GM12878 (cell line): ENCODE data around the gene NOC2L. TPM values are rescaled to one million over a fixed set of nuclear protein-coding genes. Genes with fewer than 3 reads are reported as not detected.
A peak's percentile ranks its signal among the peaks of the same experiment; 100 is the strongest.

Experiments
- BCL11A ChIP-seq: IDR thresholded peaks from 2 replicates; pipeline ENCODE4 v1.6.1; 2011; ENCODE audit warnings: low read depth, low read length
- CHD1 ChIP-seq: IDR thresholded peaks from 2 replicates; pipeline ENCODE4 v1.6.1; 2012; ENCODE audit warnings: low read depth, low read length, improper control_type of control experiment
- CHD4 ChIP-seq: fragments of 200-600 bp; sonication (generic); IDR thresholded peaks from 2 replicates; pipeline ENCODE4 v1.6.1; 2016; ENCODE audit warnings: mild to moderate bottlenecking
- EGR1 ChIP-seq, 2 experiments: IDR thresholded peaks; 1 replicate in 1 of 2; 2 replicates in 1 of 2; pipeline ENCODE4 v1.6.1; 2011 to 2012; ENCODE audit warnings: low read depth in 2 of 2, low read length in 2 of 2, borderline replicate concordance in 1 of 2, mild to moderate bottlenecking in 1 of 2, moderate library complexity in 1 of 2
- ETV6 ChIP-seq, 2 experiments: fragments of 450-650 bp in 1 of 2; IDR thresholded peaks in 1 of 2; conservative IDR thresholded peaks in 1 of 2; 2 replicates each; pipeline ENCODE4 v1.6.1; 2014; ENCODE audit warnings: antibody characterized with exemption in 1 of 2, borderline replicate concordance in 1 of 2, low read depth in 1 of 2, mild to moderate bottlenecking in 1 of 2, moderate library complexity in 1 of 2
- GATAD2B ChIP-seq: fragments of 450-650 bp; conservative IDR thresholded peaks from 2 replicates; pipeline ENCODE4 v1.6.1; 2017; ENCODE audit warnings: low read depth, mild to moderate bottlenecking, moderate library complexity
- HDGF ChIP-seq: fragments of 450-650 bp; IDR thresholded peaks from 2 replicates; pipeline ENCODE4 v1.6.1; 2016; ENCODE audit warnings: antibody characterized with exemption
- IKZF1 ChIP-seq: fragments of 450-650 bp; conservative IDR thresholded peaks from 2 replicates; pipeline ENCODE4 v1.6.1; 2017; ENCODE audit warnings: antibody characterized with exemption, mild to moderate bottlenecking
- NFYA ChIP-seq: IDR thresholded peaks from 2 replicates; pipeline ENCODE4 v1.6.1; 2011; ENCODE audit warnings: low read depth, mild to moderate bottlenecking, low read length, improper control_type of control experiment, borderline replicate concordance
- RB1 ChIP-seq: fragments of 450-650 bp; formaldehyde crosslinking; IDR thresholded peaks from 2 replicates; pipeline ENCODE4 v1.6.1; 2017; ENCODE audit warnings: mild to moderate bottlenecking, borderline replicate concordance
- SIX5 ChIP-seq: IDR thresholded peaks from 2 replicates; pipeline ENCODE4 v1.6.1; 2011; ENCODE audit warnings: mild to moderate bottlenecking, low read depth, low read length, moderate library complexity; ENCODE audit not compliant: severe bottlenecking
- SMC3 ChIP-seq: IDR thresholded peaks from 2 replicates; pipeline ENCODE4 v1.6.1; 2011; ENCODE audit warnings: low read length, improper control_type of control experiment, borderline replicate concordance
- TBL1XR1 ChIP-seq: IDR thresholded peaks from 2 replicates; pipeline ENCODE4 v1.6.1; 2012; ENCODE audit warnings: low read depth, low read length, improper control_type of control experiment
- ZNF207 ChIP-seq: fragments of 450-650 bp; IDR thresholded peaks from 2 replicates; pipeline ENCODE4 v1.6.1; 2014; ENCODE audit warnings: antibody characterized with exemption, mild to moderate bottlenecking, borderline replicate concordance
- polyA plus RNA-seq, 11 experiments: library from polyadenylated mRNA; depleted of rRNA in 4 of 11; unstranded in 6 of 11; stranded (reverse) in 5 of 11; fragments of >200 nt; fragmentation: Nextera tagmentation in 4 of 11; fragmentation: Illumina TruSeq in 1 of 11; extraction: Ambion mirVana in 4 of 11; extraction: Trizol in 1 of 11; gene quantifications; 1 replicate in 1 of 11; 2 replicates in 10 of 11; pipeline versions ENCODE4 v1.2.1 to v1.2.3, GENCODE V29; 2011 to 2016; ENCODE audit warnings: inconsistent platforms in 2 of 11, missing spikeins in 2 of 11, low read depth in 1 of 11
- total RNA-seq, 4 experiments: library from RNA; depleted of rRNA in 3 of 4; stranded (reverse); fragments of >200 nt in 3 of 4; fragmentation: Illumina TruSeq in 1 of 4; extraction: Trizol in 1 of 4; gene quantifications; 2 replicates each; pipeline versions ENCODE4 v1.2.1 to v1.2.3, GENCODE V29; 2013 to 2021
- TF ChIP-seq, protein P1 (sequence below): fragments of 450-650 bp; IDR thresholded peaks from 2 replicates; pipeline ENCODE4 v1.6.1; 2016; ENCODE audit warnings: mild to moderate bottlenecking, moderate library complexity, borderline replicate concordance
- TF ChIP-seq, protein P2 (sequence below): fragments of 450-650 bp; IDR thresholded peaks from 2 replicates; pipeline ENCODE4 v1.6.1; 2016; ENCODE audit warnings: mild to moderate bottlenecking
- TF ChIP-seq, protein P3 (sequence below): IDR thresholded peaks from 2 replicates; pipeline ENCODE4 v1.6.1; 2011; ENCODE audit warnings: borderline replicate concordance, low read depth, mild to moderate bottlenecking, moderate library complexity, low read length; ENCODE audit not compliant: insufficient read depth, poor library complexity, severe bottlenecking
- TF ChIP-seq, protein P4 (sequence below): fragments of 450-650 bp; IDR thresholded peaks from 2 replicates; pipeline ENCODE4 v1.6.1; 2017; ENCODE audit warnings: mild to moderate bottlenecking, moderate library complexity

Gene NOC2L
- total and polyA plus RNA-seq, 10 of the 15 experiments (the other 5 are each of a cell fraction or from before 2014, with no cell fraction given): 1.3 to 171 (median 64.3) TPM

DNA sequence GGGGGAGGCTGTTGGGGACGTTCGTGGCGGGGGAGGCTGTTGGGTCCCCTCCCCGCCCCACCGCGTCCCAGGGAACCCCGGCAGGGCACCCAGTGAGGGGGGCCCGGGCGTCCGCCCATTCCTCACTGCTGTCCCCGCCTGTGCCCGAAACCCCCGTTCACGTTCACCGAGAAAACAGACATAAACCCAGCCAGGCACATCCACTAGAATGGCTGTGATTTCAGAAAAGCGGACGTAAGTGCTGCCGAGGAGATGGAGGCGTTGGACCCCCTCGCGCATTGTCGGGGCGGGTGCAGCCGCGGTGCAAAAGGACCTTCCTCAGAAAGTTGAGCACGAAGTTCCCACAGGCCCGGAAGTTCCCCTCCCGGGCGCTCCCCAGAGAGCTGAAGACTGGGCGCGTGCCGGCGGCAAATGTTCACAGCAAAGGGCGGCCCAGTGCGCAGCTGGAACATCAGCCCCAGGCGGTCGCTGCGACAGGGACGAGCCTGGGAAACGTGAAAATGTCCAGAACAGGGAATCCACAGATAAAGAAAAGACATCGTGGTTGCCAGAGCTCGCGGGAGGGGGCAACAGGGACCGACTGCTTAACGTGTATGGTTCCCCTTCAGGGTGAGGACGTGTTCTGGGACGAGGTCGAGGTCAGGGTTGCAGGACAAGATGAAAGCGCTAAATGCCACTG lies 53.8 kb downstream of the NOC2L start (continued):
- no peak for TF ChIP-seq EGR1 (IDR thresholded peaks at IDR 0.05; ENCODE audit: borderline replicate concordance in 1 of 2, low read depth in 2 of 2, low read length in 2 of 2)
- 0 out of 2 replicates have a peak, but pooled peaks have one; percentile 26 for TF ChIP-seq HDGF
- TF ChIP-seq, protein P1, sequence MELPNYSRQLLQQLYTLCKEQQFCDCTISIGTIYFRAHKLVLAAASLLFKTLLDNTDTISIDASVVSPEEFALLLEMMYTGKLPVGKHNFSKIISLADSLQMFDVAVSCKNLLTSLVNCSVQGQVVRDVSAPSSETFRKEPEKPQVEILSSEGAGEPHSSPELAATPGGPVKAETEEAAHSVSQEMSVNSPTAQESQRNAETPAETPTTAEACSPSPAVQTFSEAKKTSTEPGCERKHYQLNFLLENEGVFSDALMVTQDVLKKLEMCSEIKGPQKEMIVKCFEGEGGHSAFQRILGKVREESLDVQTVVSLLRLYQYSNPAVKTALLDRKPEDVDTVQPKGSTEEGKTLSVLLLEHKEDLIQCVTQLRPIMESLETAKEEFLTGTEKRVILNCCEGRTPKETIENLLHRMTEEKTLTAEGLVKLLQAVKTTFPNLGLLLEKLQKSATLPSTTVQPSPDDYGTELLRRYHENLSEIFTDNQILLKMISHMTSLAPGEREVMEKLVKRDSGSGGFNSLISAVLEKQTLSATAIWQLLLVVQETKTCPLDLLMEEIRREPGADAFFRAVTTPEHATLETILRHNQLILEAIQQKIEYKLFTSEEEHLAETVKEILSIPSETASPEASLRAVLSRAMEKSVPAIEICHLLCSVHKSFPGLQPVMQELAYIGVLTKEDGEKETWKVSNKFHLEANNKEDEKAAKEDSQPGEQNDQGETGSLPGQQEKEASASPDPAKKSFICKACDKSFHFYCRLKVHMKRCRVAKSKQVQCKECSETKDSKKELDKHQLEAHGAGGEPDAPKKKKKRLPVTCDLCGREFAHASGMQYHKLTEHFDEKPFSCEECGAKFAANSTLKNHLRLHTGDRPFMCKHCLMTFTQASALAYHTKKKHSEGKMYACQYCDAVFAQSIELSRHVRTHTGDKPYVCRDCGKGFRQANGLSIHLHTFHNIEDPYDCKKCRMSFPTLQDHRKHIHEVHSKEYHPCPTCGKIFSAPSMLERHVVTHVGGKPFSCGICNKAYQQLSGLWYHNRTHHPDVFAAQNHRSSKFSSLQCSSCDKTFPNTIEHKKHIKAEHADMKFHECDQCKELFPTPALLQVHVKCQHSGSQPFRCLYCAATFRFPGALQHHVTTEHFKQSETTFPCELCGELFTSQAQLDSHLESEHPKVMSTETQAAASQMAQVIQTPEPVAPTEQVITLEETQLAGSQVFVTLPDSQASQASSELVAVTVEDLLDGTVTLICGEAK: peak; percentile 42; the same call in 1 of the 2 replicates
- 0 out of 2 replicates have a peak, but pooled peaks have one; percentile 50 for TF ChIP-seq ZNF207
- TF ChIP-seq, protein P2, sequence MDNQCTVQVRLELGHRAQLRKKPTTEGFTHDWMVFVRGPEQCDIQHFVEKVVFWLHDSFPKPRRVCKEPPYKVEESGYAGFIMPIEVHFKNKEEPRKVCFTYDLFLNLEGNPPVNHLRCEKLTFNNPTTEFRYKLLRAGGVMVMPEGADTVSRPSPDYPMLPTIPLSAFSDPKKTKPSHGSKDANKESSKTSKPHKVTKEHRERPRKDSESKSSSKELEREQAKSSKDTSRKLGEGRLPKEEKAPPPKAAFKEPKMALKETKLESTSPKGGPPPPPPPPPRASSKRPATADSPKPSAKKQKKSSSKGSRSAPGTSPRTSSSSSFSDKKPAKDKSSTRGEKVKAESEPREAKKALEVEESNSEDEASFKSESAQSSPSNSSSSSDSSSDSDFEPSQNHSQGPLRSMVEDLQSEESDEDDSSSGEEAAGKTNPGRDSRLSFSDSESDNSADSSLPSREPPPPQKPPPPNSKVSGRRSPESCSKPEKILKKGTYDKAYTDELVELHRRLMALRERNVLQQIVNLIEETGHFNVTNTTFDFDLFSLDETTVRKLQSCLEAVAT: 0 out of 2 replicates have a peak, but pooled peaks have one; percentile 34
- TF ChIP-seq ETV6 (conservative IDR thresholded peaks at IDR 0.05 in 1 of 2, IDR thresholded peaks at IDR 0.05 in 1 of 2; ENCODE audit: borderline replicate concordance in 1 of 2, low read depth in 1 of 2): no peak
- TF ChIP-seq, protein P3, sequence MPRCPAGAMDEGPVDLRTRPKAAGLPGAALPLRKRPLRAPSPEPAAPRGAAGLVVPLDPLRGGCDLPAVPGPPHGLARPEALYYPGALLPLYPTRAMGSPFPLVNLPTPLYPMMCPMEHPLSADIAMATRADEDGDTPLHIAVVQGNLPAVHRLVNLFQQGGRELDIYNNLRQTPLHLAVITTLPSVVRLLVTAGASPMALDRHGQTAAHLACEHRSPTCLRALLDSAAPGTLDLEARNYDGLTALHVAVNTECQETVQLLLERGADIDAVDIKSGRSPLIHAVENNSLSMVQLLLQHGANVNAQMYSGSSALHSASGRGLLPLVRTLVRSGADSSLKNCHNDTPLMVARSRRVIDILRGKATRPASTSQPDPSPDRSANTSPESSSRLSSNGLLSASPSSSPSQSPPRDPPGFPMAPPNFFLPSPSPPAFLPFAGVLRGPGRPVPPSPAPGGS: peak; percentile 88
- no peak for TF ChIP-seq BCL11A
- TF ChIP-seq, protein P4, sequence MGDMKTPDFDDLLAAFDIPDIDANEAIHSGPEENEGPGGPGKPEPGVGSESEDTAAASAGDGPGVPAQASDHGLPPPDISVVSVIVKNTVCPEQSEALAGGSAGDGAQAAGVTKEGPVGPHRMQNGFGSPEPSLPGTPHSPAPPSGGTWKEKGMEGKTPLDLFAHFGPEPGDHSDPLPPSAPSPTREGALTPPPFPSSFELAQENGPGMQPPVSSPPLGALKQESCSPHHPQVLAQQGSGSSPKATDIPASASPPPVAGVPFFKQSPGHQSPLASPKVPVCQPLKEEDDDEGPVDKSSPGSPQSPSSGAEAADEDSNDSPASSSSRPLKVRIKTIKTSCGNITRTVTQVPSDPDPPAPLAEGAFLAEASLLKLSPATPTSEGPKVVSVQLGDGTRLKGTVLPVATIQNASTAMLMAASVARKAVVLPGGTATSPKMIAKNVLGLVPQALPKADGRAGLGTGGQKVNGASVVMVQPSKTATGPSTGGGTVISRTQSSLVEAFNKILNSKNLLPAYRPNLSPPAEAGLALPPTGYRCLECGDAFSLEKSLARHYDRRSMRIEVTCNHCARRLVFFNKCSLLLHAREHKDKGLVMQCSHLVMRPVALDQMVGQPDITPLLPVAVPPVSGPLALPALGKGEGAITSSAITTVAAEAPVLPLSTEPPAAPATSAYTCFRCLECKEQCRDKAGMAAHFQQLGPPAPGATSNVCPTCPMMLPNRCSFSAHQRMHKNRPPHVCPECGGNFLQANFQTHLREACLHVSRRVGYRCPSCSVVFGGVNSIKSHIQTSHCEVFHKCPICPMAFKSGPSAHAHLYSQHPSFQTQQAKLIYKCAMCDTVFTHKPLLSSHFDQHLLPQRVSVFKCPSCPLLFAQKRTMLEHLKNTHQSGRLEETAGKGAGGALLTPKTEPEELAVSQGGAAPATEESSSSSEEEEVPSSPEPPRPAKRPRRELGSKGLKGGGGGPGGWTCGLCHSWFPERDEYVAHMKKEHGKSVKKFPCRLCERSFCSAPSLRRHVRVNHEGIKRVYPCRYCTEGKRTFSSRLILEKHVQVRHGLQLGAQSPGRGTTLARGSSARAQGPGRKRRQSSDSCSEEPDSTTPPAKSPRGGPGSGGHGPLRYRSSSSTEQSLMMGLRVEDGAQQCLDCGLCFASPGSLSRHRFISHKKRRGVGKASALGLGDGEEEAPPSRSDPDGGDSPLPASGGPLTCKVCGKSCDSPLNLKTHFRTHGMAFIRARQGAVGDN: peak; percentile 85
- TF ChIP-seq CHD1: no peak
- TF ChIP-seq SMC3: peak; percentile 9; the same call in 1 of the 2 replicates
- TF ChIP-seq RB1: 0 out of 2 replicates have a peak, but pooled peaks have one; percentile 71
- no peak for TF ChIP-seq SIX5
- TF ChIP-seq CHD4: no peak
- TF ChIP-seq NFYA: no peak
- TF ChIP-seq TBL1XR1: no peak
- TF ChIP-seq GATAD2B: peak; percentile 89
- TF ChIP-seq IKZF1: peak; percentile 16
